Heart left ventricle (tissue), 16 donors: ENCODE measurements around the gene ERC1. TPM values are rescaled to one million over a fixed set of nuclear protein-coding genes. Genes with fewer than 3 reads are reported as not detected.

Experiments used
- ATAC-seq, 4 donors: fragments of 200-7000 bp; cut with Tn5 transposase; one replicate each; pipeline ENCODE4 v1.9.1; 2020 to 2022; ENCODE audit warnings: moderate library complexity in 4 of 4, mild to moderate bottlenecking in 3 of 4, moderate number of reproducible peaks in 1 of 4
- DNase-seq, 5 donors: peaks; one replicate each; pipeline ENCODE4 v3.0.0-alpha.2; 2020
- H3K27ac ChIP-seq, 12 donors: fragments of 200-600 bp; sonication (generic) in 4 of 12; one replicate each; pipeline versions ENCODE4 v1.5.0 to v1.8.0; 2016 to 2022; ENCODE audit warnings: mild to moderate bottlenecking in 2 of 12
- H3K27me3 ChIP-seq, 9 donors: fragments of 200-600 bp; sonication (generic) in 2 of 9; one replicate each; pipeline versions ENCODE4 v1.5.1 to v1.8.0; 2016 to 2022; ENCODE audit warnings: mild to moderate bottlenecking in 3 of 9
- H3K36me3 ChIP-seq, 9 donors: fragments of 200-600 bp; sonication (generic) in 2 of 9; one replicate each; pipeline versions ENCODE4 v1.5.0 to v1.8.0; 2018 to 2022; ENCODE audit warnings: mild to moderate bottlenecking in 2 of 9
- H3K4me1 ChIP-seq, 12 donors: fragments of 200-600 bp; sonication (generic) in 4 of 12; one replicate each; pipeline versions ENCODE4 v1.5.0 to v1.8.0; 2016 to 2022; ENCODE audit warnings: mild to moderate bottlenecking in 3 of 12
- H3K4me3 ChIP-seq, 12 donors: fragments of 200-600 bp; sonication (generic) in 4 of 12; one replicate each; pipeline versions ENCODE4 v1.5.0 to v1.8.0; 2017 to 2022; ENCODE audit warnings: mild to moderate bottlenecking in 9 of 12, moderate library complexity in 4 of 12
- H3K9me3 ChIP-seq, 12 donors: fragments of 200-600 bp; sonication (generic) in 4 of 12; one replicate each; pipeline versions ENCODE4 v1.5.0 to v1.8.0; 2016 to 2022; ENCODE audit warnings: mild to moderate bottlenecking in 1 of 12
- POLR2A ChIP-seq, 2 donors: fragments of 450-650 bp; IDR thresholded peaks; one replicate each; pipeline ENCODE4 v1.6.1; 2017; ENCODE audit warnings: antibody characterized with exemption in 2 of 2, mild to moderate bottlenecking in 2 of 2, moderate library complexity in 2 of 2
- WGBS, 4 donors: extraction: QIAGEN DNeasy Blood & Tissue Kit in 2 of 4; methylation state at CpG; one replicate each; pipeline versions ENCODE4 v1.1.5 to v1.1.7; 2013 to 2018; 5-methylcytosine and 5-hydroxymethylcytosine counted together
- intact Hi-C, 10 donors: fragments of 100-400 bp; cut with DNase I; formaldehyde crosslinking; loops; one replicate each; pipeline versions ENCODE4 v1.11.1 to v1.14.2; 2022
- polyA plus RNA-seq, 2 donors: library from polyadenylated mRNA; stranded (reverse); fragments of 200-250 nt; gene quantifications; one replicate each; pipeline ENCODE4 v1.2.3, GENCODE V29; 2013
- total RNA-seq, 9 donors: library from RNA; depleted of rRNA in 2 of 9; stranded (reverse); fragments of >200 nt in 2 of 9; fragmentation: NEBNext Ultra II Directional in 3 of 9; extraction: Animal tissue kit (Norgen Biotek cat#: 25700) in 3 of 9; gene quantifications; one replicate each; pipeline versions ENCODE4 v1.1.0 to v1.2.4, GENCODE V29; 2016 to 2023
- TF ChIP-seq, protein P1 (sequence below), 12 donors: fragments of 200-600 bp; sonication (generic) in 4 of 12; IDR thresholded peaks; one replicate each; pipeline versions ENCODE4 v1.5.0 to v1.8.0; 2018 to 2022; ENCODE audit warnings: antibody characterized with exemption in 12 of 12, mild to moderate bottlenecking in 5 of 12
- donor health status: ischemic (EF 13 %, LVEDD 7.1; RV severe dilation, severe dysfunction).
- donor health status: healthy with polysubstance abuse.
- donor health status: DM: no; HTN: yes; CAD: no.
- donor health status: DM: no; HTN: no; CAD: no.
- donor health status: ischemic (EF 25% LVEDD 6.9; RV normal size, moderate dysfunction).
- donor health status: ischemic (EF 25% LVEDD 5.7; RV mildly dilated, moderate dysfunction).
- donor health status: healthy.
- donor health status: DM: yes; HTN: yes; CAD: no.
- donor health status: ischemic (EF 35%, LVEDD 5.7; RV mildly dilated, moderate dysfunction).
- donor health status: nonischemic (EF 11% LVEDD 7.7; RV severe dilation, severe dysfunction).
- donor health status: DM: yes; HTN: yes; CAD: no.
- donor health status: PGD.
- donor health status: ischemic (EF 29% LVEDD 5.4; RV normal size, mild dysfunction).
- donor health status: nonischemic (EF 23%, LVEDD 6.1; RV moderate dilation, normal function).

ERC1 gene
- total and polyA plus RNA-seq, 11 donors, result 13.5 to 84.0 (median 47.9) TPM

DNA sequence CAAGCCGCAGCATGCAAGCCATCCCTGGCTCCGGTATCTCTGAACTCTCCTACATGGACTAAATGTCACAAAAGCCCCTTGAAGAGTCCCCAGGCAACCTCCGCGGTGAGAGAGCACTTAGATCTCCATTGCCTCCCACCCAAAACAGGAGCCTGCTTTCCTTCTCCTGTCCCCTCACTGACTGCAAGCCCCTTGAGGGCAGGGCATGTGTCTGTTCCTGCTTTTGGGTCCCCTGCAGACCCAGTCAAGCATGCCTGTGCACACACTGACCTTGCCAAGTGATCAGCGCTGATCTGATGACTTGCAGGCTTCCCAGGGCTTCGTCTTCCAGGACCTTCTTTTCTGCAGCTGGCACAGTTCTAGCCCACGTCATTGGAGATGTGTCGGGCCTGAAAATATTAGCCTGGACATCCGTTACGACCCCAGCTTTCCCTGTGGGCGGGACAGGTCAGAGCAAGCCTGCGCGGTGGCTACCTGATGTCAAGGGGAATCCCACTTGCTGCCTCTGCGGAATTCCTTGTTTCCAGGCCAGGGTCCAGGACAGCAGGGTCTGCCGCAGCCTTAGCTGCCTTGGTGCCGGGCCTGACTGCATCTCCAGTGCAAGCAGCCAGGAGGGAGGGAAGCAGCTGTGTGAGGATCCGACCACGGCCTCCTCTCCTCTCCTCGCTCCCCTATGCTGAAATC is 510.8 kb downstream of the ERC1 start:
- no peak for DNase-seq
- WGBS, 4 donors, result 82 to 91% (median 86%) methylated on average over 14 to 19 of the region's 19 CpGs
- no peaks in the 10 kb centered on the region for H3K9me3 ChIP-seq

DNA sequence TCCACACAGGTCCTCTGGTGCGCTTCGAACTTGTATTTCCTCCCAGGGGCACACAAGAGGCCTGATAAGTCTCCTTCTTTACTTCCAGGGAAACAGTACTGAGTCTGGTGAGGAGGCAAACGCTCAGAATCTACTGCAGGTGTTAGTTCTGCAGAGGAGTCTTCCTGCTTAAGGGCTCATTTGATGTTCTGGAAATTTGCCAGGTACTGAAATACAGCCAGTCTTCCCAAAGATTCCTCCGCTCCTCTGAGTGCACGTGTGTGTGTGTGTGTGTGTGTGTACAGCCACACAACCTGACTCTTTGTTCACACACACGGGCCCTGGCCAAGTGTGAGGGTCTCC is 511.3 kb downstream of the ERC1 start:
- 30 to 39% (median 36%) methylated on average over 6 of the region's 6 CpGs for WGBS, 4 donors
- Histone ChIP-seq H3K27me3 (no peaks in the 10 kb centered on the region), H3K4me3 (no peak overlapping the region), H3K36me3 (no peaks in the 10 kb centered on the region), H3K4me1 (peaks cover 0 to 21% (median 0%) of the 10 kb centered on the region in 12 donors), H3K9me3 (no peaks in the 10 kb centered on the region), H3K27ac (no peak overlapping the region)
- TF ChIP-seq, protein P1, sequence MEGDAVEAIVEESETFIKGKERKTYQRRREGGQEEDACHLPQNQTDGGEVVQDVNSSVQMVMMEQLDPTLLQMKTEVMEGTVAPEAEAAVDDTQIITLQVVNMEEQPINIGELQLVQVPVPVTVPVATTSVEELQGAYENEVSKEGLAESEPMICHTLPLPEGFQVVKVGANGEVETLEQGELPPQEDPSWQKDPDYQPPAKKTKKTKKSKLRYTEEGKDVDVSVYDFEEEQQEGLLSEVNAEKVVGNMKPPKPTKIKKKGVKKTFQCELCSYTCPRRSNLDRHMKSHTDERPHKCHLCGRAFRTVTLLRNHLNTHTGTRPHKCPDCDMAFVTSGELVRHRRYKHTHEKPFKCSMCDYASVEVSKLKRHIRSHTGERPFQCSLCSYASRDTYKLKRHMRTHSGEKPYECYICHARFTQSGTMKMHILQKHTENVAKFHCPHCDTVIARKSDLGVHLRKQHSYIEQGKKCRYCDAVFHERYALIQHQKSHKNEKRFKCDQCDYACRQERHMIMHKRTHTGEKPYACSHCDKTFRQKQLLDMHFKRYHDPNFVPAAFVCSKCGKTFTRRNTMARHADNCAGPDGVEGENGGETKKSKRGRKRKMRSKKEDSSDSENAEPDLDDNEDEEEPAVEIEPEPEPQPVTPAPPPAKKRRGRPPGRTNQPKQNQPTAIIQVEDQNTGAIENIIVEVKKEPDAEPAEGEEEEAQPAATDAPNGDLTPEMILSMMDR (IDR thresholded peaks at IDR 0.05), result no peak
- no peak for TF ChIP-seq POLR2A (IDR thresholded peaks at IDR 0.05)
- ATAC-seq (no peak), DNase-seq (no peak)
- intact Hi-C loops, result no loop called here

More for the DNA sequence above, 510.8 kb downstream of the ERC1 start:
- Histone ChIP-seq H3K4me1 (peaks cover 0 to 23% (median 1%) of the 10 kb centered on the region in 12 donors), H3K27me3 (no peaks in the 10 kb centered on the region), H3K4me3 (no peak overlapping the region), H3K27ac (no peak overlapping the region), H3K36me3 (no peaks in the 10 kb centered on the region)
- intact Hi-C loops, result no loop called here
- TF ChIP-seq, protein P1 (IDR thresholded peaks at IDR 0.05), result no peak
- no peak for TF ChIP-seq POLR2A (IDR thresholded peaks at IDR 0.05)
- ATAC-seq, result no peak

DNA sequence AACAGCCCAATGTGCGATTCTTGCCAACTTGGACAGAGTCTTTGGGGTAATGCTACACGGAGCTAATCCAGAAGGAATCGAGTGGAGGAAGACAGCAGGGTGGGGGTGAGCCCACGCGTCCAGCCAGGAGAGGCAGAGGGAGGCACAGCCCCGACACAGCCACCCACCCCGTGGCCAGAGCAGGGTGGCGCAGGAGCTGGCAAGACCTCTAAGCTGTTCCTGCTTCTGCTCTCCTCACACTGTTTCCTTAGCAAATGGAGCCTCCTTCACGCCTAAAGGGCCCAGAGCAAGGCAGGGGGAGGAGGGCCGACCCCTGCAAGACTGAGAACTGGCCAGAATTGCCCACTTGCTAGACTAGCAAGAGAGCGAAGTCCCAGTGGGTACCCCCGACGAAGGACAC is 511.8 kb downstream of the ERC1 start:
- 70 to 78% (median 76%) methylated on average over 11 to 13 of the region's 13 CpGs for WGBS, 4 donors
- H3K27ac ChIP-seq, result no peak overlapping the region
- H3K27me3 ChIP-seq, result no peaks in the 10 kb centered on the region
- no peaks in the 10 kb centered on the region for H3K9me3 ChIP-seq
- H3K36me3 ChIP-seq, result no peaks in the 10 kb centered on the region
- DNase-seq, result no peak
- TF ChIP-seq, protein P1 (IDR thresholded peaks at IDR 0.05), result no peak
- TF ChIP-seq POLR2A (IDR thresholded peaks at IDR 0.05), result no peak
- intact Hi-C loops, result no loop called here
- ATAC-seq, result no peak
- peaks cover 0 to 21% (median 0%) of the 10 kb centered on the region in 12 donors for H3K4me1 ChIP-seq
- no peak overlapping the region for H3K4me3 ChIP-seq

DNA sequence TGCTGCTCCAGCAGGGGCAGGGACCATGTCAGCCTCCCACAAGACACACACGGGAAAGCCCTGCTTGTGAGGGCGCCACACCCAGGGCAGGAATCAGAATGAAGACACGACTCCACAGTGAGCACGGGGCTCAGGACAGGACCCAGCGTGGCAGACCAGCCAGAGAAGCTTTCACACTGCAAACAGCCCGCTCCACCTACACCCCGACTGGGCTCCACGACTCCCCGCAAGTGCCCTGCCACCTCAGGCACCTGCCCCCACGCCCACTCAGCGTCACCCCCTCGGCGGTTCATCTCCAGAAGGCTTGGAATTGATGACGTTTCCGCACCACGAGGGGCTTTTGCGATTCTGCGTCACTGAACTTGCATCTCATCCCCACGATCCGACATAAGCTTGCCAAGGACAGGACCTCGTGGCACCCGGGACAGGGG is 512.3 kb downstream of the ERC1 start:
- no peak for ATAC-seq
- WGBS, 4 donors, result 87 to 92% (median 89%) methylated on average over 19 to 22 of the region's 22 CpGs

More for the DNA sequence above, 512.3 kb downstream of the ERC1 start:
- intact Hi-C loops, result no loop called here
- Histone ChIP-seq H3K9me3 (no peaks in the 10 kb centered on the region), H3K36me3 (no peaks in the 10 kb centered on the region), H3K27ac (no peak overlapping the region), H3K4me3 (no peak overlapping the region), H3K27me3 (no peaks in the 10 kb centered on the region), H3K4me1 (peaks cover 0 to 21% (median 0%) of the 10 kb centered on the region in 12 donors)
- TF ChIP-seq POLR2A (IDR thresholded peaks at IDR 0.05), result no peak
- DNase-seq, result no peak
